Measurements from ENCODE around the gene CDK8. TPM values are rescaled to one million over a fixed set of nuclear protein-coding genes. Genes with fewer than 3 reads are reported as not detected.

Gene CDK8
- total and polyA plus RNA-seq, 8 donors, result 9.4 to 48.4 (median 13.1) TPM

GRCh38 chr13:26400545-26400944, 146.6 kb downstream of the CDK8 start:
- H3K4me3 ChIP-seq, result no peak overlapping the region
- WGBS, 5 donors, result 87 to 100% (median 94%) methylated on average over 1 of the region's 1 CpG
- intact Hi-C loops (cut with DNase I; ENCODE audit: low total_unique reads), result no loop called here
- no peaks in the 10 kb centered on the region for H3K27me3 ChIP-seq
- H3K4me1 ChIP-seq, result no peaks in the 10 kb centered on the region
- no peak overlapping the region for H3K27ac ChIP-seq
- TF ChIP-seq CTCF (IDR thresholded peaks at IDR 0.05), result no peak
- TF ChIP-seq EP300 (IDR thresholded peaks at IDR 0.05), result no peak
- no peak for TF ChIP-seq POLR2AphosphoS5 (IDR thresholded peaks at IDR 0.05)
- DNase-seq, result no peak
- peaks cover 7 to 57% (median 52%) of the 10 kb centered on the region in 4 donors for H3K36me3 ChIP-seq
- H3K9me3 ChIP-seq, result no peaks in the 10 kb centered on the region

GRCh38 chr13:26401069-26401468, 147.1 kb downstream of the CDK8 start:
- no peaks in the 10 kb centered on the region for H3K9me3 ChIP-seq
- no peak overlapping the region for H3K4me3 ChIP-seq
- no peaks in the 10 kb centered on the region for H3K4me1 ChIP-seq
- TF ChIP-seq EP300 (IDR thresholded peaks at IDR 0.05) (no peak), POLR2AphosphoS5 (IDR thresholded peaks at IDR 0.05) (no peak), CTCF (IDR thresholded peaks at IDR 0.05) (no peak), POLR2A (IDR thresholded peaks at IDR 0.05) (no peak)
- DNase-seq, result no peak
- H3K27me3 ChIP-seq, result no peaks in the 10 kb centered on the region
- H3K36me3 ChIP-seq, result peaks cover 7 to 63% (median 57%) of the 10 kb centered on the region in 4 donors
- 90 to 97% (median 94%) methylated on average over 6 of the region's 6 CpGs for WGBS, 5 donors
- intact Hi-C loops (cut with DNase I; ENCODE audit: low total_unique reads), result no loop called here
- no peak overlapping the region for H3K27ac ChIP-seq

- no peak overlapping the region for H3K27ac ChIP-seq
- H3K36me3 ChIP-seq, result peaks cover 7 to 68% (median 62%) of the 10 kb centered on the region in 4 donors
- H3K27me3 ChIP-seq, result no peaks in the 10 kb centered on the region
- H3K4me3 ChIP-seq, result no peak overlapping the region
- H3K9me3 ChIP-seq, result no peaks in the 10 kb centered on the region
- DNase-seq, result no peak
- H3K4me1 ChIP-seq, result no peaks in the 10 kb centered on the region
- no peak for TF ChIP-seq CTCF (IDR thresholded peaks at IDR 0.05)
- TF ChIP-seq POLR2AphosphoS5 (IDR thresholded peaks at IDR 0.05), result no peak
- no peak for TF ChIP-seq POLR2A (IDR thresholded peaks at IDR 0.05)
- no peak for TF ChIP-seq EP300 (IDR thresholded peaks at IDR 0.05)
- intact Hi-C loops (cut with DNase I; ENCODE audit: low total_unique reads), result no loop called here
- whole genome bisulfite sequencing, 5 donors, result 51 to 58% (median 55%) methylated on average over 3 of the region's 3 CpGs
Measured at GRCh38 chr13:26401578-26402021, 147.7 kb downstream of the CDK8 start.

GRCh38 chr13:26406791-26407190, 152.9 kb downstream of the CDK8 start:
- Histone ChIP-seq H3K36me3 (peaks cover 4 to 58% (median 53%) of the 10 kb centered on the region in 4 donors), H3K4me1 (no peaks in the 10 kb centered on the region), H3K9me3 (no peaks in the 10 kb centered on the region), H3K4me3 (no peak overlapping the region), H3K27ac (no peak overlapping the region), H3K27me3 (no peaks in the 10 kb centered on the region)
- TF ChIP-seq CTCF (IDR thresholded peaks at IDR 0.05) (no peak), POLR2A (IDR thresholded peaks at IDR 0.05) (no peak), POLR2AphosphoS5 (IDR thresholded peaks at IDR 0.05) (no peak), EP300 (IDR thresholded peaks at IDR 0.05) (no peak)
- no peak for DNase-seq
- WGBS, 5 donors, result 83 to 95% (median 90%) methylated on average over 6 of the region's 6 CpGs
- intact Hi-C loops (cut with DNase I; ENCODE audit: low total_unique reads), result no loop called here
